ENCODE results near the gene SYMPK.

SYMPK gene

GRCh38 chr19:45825263-45825605 is 37.7 kb downstream of the SYMPK start:
- peaks cover 95% of the 10 kb centered on the region for H3K36me3 ChIP-seq (ENCODE audit: insufficient read depth, low read length)

GRCh38 chr19:45824531-45825262 is 38.2 kb downstream of the SYMPK start:
- no peak overlapping the region for H3K27ac ChIP-seq (ENCODE audit: low read length)
- H3K9me3 ChIP-seq (ENCODE audit: insufficient read depth, low read length, severe bottlenecking) = no peaks in the 10 kb centered on the region
- H3K79me2 ChIP-seq (ENCODE audit: insufficient read depth, low read length) = no peaks in the 10 kb centered on the region
- H2AFZ ChIP-seq (ENCODE audit: low read depth, low read length) = no peak overlapping the region
- H3K9ac ChIP-seq (ENCODE audit: low read depth, low read length) = no peak overlapping the region
- no peak overlapping the region for H3K4me2 ChIP-seq (ENCODE audit: insufficient read depth, low read length)
- H3K36me3 ChIP-seq (ENCODE audit: insufficient read depth, low read length) = peaks cover 95% of the 10 kb centered on the region
- no peak for ATAC-seq (ENCODE audit: insufficient read depth, low read depth)
- no peaks in the 10 kb centered on the region for H3K4me1 ChIP-seq (ENCODE audit: insufficient read depth, low read length)
- peaks cover 2% of the 10 kb centered on the region; the same call in 1 of the 2 replicates for H4K20me1 ChIP-seq (ENCODE audit: insufficient read depth, low read length)
- DNase-seq = no peak
- H3K27me3 ChIP-seq (ENCODE audit: insufficient read depth, low read length, poor library complexity) = no peaks in the 10 kb centered on the region
- TF ChIP-seq CTCF (IDR thresholded peaks at IDR 0.05; ENCODE audit: borderline replicate concordance, extremely low read depth, low read length, poor library complexity, severe bottlenecking) = no peak
- TF ChIP-seq EZH2 (IDR thresholded peaks at IDR 0.05; ENCODE audit: borderline replicate concordance, low read depth, low read length, severe bottlenecking) = no peak
- no peak overlapping the region for H3K4me3 ChIP-seq (ENCODE audit: low read depth in 1 of 2, low read length in 2 of 2)

More at GRCh38 chr19:45825263-45825605, 37.7 kb downstream of the SYMPK start:
- no peak for TF ChIP-seq CTCF (IDR thresholded peaks at IDR 0.05; ENCODE audit: borderline replicate concordance, extremely low read depth, low read length, poor library complexity, severe bottlenecking)
- TF ChIP-seq EZH2 (IDR thresholded peaks at IDR 0.05; ENCODE audit: borderline replicate concordance, low read depth, low read length, severe bottlenecking) = no peak
- H4K20me1 ChIP-seq (ENCODE audit: insufficient read depth, low read length) = peaks cover 2% of the 10 kb centered on the region; the same call in 1 of the 2 replicates
- no peaks in the 10 kb centered on the region for H3K79me2 ChIP-seq (ENCODE audit: insufficient read depth, low read length)
- H3K27ac ChIP-seq (ENCODE audit: low read length) = no peak overlapping the region
- H3K4me1 ChIP-seq (ENCODE audit: insufficient read depth, low read length) = no peaks in the 10 kb centered on the region
- no peaks in the 10 kb centered on the region for H3K9me3 ChIP-seq (ENCODE audit: insufficient read depth, low read length, severe bottlenecking)
- H3K4me2 ChIP-seq (ENCODE audit: insufficient read depth, low read length) = no peak overlapping the region
- H3K27me3 ChIP-seq (ENCODE audit: insufficient read depth, low read length, poor library complexity) = no peaks in the 10 kb centered on the region
- H3K9ac ChIP-seq (ENCODE audit: low read depth, low read length) = no peak overlapping the region
- ATAC-seq (ENCODE audit: insufficient read depth, low read depth) (no peak), DNase-seq (no peak)
- H2AFZ ChIP-seq (ENCODE audit: low read depth, low read length) = no peak overlapping the region
- no peak overlapping the region for H3K4me3 ChIP-seq (ENCODE audit: low read depth in 1 of 2, low read length in 2 of 2)

- H3K79me2 ChIP-seq (ENCODE audit: insufficient read depth, low read length) = no peaks in the 10 kb centered on the region
- peaks cover 5% of the 10 kb centered on the region; the same call in 1 of the 2 replicates for H4K20me1 ChIP-seq (ENCODE audit: insufficient read depth, low read length)
- no peaks in the 10 kb centered on the region for H3K27me3 ChIP-seq (ENCODE audit: insufficient read depth, low read length, poor library complexity)
- H3K9me3 ChIP-seq (ENCODE audit: insufficient read depth, low read length, severe bottlenecking) = no peaks in the 10 kb centered on the region
- H3K4me1 ChIP-seq (ENCODE audit: insufficient read depth, low read length) = no peaks in the 10 kb centered on the region
- no peak overlapping the region for H2AFZ ChIP-seq (ENCODE audit: low read depth, low read length)
- H3K27ac ChIP-seq (ENCODE audit: low read length) = no peak overlapping the region
- DNase-seq (peak; percentile 41), ATAC-seq (ENCODE audit: insufficient read depth, low read depth) (peak; percentile 27; the same call in 1 of the 3 replicates)
- TF ChIP-seq EZH2 (IDR thresholded peaks at IDR 0.05; ENCODE audit: borderline replicate concordance, low read depth, low read length, severe bottlenecking) = no peak
- TF ChIP-seq CTCF (IDR thresholded peaks at IDR 0.05; ENCODE audit: borderline replicate concordance, extremely low read depth, low read length, poor library complexity, severe bottlenecking) = no peak
- peaks cover 93% of the 10 kb centered on the region for H3K36me3 ChIP-seq (ENCODE audit: insufficient read depth, low read length)
- no peak overlapping the region for H3K9ac ChIP-seq (ENCODE audit: low read depth, low read length)
- H3K4me3 ChIP-seq (ENCODE audit: low read depth in 1 of 2, low read length in 2 of 2) = no peak overlapping the region
- H3K4me2 ChIP-seq (ENCODE audit: insufficient read depth, low read length) = no peak overlapping the region
Measured at GRCh38 chr19:45824041-45824471, 38.9 kb downstream of the SYMPK start.
